Stimulated activated CD4-positive, alpha-beta T cell treated with anti-CD3 and anti-CD28 coated beads, Interleukin-1b, Interleukin-23, amount 100 ng/mL, for 48 hours (primary cell): ENCODE data around the gene TRAF5.
"Not testable (repeated sequence)": the region's sequence is repeated elsewhere in the genome, so short reads cannot be mapped to it uniquely, and the experiment has no call there.

ENCODE experiments used
- DNase-seq: peaks from one replicate; pipeline ENCODE4 v3.0.0-alpha.2; 2020

TRAF5 gene

DNA sequence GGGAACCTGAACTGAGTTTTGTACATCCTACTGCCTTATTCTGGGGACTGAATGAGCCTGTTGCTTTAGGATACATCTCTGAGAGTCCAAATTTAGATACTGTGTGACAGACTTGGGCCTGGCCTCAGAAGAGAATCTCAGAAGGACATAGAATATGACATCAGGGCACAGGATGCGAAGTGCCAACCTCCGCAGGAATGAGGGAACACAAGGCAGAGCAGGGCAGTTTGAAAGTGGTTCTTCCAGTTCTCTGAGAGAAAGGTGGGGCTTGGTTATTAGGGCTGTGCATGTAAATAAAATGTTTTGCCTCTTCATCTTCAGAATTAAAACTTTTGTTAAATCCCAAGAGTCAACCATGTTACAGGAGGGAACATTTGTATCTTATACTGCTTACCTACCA is 23.1 kb downstream of the TRAF5 start:
- no peak for DNase-seq

DNA sequence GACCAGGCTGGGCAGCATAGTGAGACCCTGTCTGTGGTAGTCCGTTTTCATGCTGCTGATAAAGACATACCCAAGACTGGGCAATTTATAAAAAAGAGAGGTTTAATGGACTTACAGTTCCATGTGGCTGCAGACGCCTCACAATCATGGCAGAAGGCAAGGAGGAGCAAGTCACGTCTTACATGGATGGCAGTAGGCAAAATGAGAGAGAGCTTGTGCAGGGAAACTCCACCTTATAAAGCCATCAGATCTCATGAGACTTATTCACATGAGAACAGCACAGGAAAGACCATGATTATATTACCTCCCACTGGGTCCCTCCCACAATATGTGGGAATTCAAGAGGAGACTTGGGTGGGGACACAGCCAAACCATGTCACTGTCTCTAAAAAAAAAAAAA is 25.4 kb downstream of the TRAF5 start:
- DNase-seq, result not testable (repeated sequence)

- no peak for DNase-seq
Observed at GRCh38 chr1:211352465-211352864, 25.8 kb downstream of the TRAF5 start.

- peak; percentile 59 for DNase-seq
Observed at GRCh38 chr1:211352985-211353515, 26.4 kb downstream of the TRAF5 start.

GRCh38 chr1:211353562-211354212 is 27.1 kb downstream of the TRAF5 start:
- DNase-seq, result no peak

DNA sequence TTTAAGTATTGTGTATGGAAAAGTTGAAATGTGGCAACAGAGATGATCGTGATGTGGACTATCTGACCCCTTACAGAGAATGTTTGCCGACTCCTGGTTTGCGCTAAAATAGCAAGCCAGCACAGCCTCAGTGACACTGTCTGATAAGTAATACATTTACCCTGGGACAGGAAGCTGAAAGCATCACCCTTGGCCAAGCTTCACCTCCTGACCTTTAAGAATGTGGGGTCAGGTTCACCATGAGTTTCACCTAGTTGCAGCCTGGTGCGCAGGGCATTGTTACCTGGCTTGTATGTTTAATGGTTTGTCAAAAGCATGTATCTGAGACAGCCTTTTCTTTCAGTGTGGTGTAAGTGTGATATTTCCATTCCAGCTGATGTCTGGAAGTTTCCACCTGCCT is 29.2 kb downstream of the TRAF5 start:
- DNase-seq, result no peak

- DNase-seq, result no peak
Observed at GRCh38 chr1:211356723-211357407, 30.2 kb downstream of the TRAF5 start.

GRCh38 chr1:211358685-211359084 is 32.1 kb downstream of the TRAF5 start:
- no peak for DNase-seq

DNA sequence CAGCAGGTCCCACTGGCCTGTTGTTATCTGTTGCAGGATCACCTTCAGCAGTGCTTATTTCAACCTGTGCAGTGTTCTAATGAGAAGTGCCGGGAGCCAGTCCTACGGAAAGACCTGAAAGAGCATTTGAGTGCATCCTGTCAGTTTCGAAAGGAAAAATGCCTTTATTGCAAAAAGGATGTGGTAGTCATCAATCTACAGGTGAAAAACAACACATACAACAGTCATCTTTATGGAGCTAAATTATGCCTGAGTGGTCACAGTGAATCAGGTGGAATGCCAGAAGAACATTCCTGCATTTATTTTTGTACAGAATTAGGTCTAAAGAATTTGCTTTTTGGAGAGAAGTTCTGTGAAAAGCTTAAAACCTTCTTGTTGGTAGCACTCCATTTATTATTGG is 33.2 kb downstream of the TRAF5 start:
- no peak for DNase-seq

DNA sequence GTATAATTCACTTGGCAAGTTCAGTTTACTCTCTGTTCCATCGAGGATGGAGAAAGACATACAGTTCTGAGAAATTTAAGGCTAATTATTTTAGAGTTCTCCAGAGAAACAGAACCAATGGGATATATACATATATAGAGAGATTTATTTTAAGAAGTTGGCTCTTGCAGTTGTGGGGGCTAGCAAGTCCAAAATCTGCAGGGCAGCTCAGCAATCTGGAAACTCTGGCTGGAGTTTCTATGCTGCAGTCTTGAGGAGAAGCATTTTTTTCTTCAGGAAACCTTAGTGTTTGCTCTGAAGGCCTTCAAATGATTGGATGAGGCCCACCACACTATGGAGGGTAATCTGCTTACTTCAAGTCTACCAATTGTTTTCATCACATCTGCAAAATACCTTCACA is 34.6 kb downstream of the TRAF5 start:
- no peak for DNase-seq

GRCh38 chr1:211369640-211370039 is 43.0 kb downstream of the TRAF5 start:
- DNase-seq, result no peak

DNA sequence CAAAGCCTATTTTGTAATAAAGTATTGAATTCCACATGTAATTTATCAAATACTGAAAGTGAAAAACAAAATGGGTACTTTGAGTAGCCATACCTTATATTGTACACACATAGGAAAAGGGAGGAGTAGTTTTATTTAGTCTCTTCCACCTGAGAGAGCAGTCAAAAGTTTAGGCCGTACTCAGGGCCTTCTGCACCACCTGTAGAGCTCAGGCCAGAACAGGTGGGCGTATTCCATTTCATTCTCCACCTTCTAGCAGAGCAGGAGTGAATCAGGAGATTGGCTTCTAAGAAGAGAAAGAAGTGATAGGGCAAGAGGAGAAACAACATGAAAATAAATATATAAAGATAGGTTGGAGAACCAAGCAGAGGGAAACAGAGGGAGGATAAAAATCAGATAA is 44.0 kb downstream of the TRAF5 start:
- no peak for DNase-seq

- DNase-seq, result no peak
Observed at GRCh38 chr1:211371406-211372105, 44.9 kb downstream of the TRAF5 start.

- DNase-seq, result no peak
Observed at GRCh38 chr1:211372463-211372862, 45.8 kb downstream of the TRAF5 start.

GRCh38 chr1:211375146-211375818 is 48.6 kb downstream of the TRAF5 start:
- DNase-seq, result no peak

- DNase-seq, result no peak
Observed at GRCh38 chr1:211375949-211376348, 49.3 kb downstream of the TRAF5 start.

DNA sequence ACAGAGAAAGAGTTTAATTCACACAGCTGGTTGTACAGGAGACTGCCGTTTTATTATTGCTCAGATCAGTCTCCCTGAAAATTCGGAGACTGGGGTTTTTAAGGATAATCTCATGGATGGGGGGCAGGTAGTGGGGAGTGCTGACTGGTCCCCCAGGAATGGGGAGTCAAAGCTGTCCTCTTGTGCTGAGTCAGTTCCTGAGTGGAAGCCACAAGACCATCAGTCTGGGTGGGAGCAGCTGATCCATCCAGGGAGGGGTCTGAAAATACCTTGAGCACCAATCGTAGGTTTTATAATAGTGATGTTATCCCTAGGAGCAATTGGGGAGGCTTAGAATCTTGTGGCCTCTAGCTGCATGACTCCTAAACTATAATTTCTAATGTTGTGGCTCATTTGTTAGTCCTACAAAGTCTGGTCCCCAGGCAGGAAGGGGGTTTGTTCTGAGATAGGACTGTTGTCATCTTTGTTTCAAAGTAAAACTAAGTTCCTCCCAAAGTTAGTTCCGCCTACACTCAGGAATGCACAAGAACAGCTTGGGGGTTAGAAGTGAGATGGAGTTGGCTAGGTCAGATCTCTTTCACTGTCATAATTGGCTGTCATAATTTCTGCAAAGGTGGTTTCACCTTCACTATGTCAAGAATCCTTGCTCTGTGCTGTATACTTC is 50.3 kb downstream of the TRAF5 start:
- no peak for DNase-seq

DNA sequence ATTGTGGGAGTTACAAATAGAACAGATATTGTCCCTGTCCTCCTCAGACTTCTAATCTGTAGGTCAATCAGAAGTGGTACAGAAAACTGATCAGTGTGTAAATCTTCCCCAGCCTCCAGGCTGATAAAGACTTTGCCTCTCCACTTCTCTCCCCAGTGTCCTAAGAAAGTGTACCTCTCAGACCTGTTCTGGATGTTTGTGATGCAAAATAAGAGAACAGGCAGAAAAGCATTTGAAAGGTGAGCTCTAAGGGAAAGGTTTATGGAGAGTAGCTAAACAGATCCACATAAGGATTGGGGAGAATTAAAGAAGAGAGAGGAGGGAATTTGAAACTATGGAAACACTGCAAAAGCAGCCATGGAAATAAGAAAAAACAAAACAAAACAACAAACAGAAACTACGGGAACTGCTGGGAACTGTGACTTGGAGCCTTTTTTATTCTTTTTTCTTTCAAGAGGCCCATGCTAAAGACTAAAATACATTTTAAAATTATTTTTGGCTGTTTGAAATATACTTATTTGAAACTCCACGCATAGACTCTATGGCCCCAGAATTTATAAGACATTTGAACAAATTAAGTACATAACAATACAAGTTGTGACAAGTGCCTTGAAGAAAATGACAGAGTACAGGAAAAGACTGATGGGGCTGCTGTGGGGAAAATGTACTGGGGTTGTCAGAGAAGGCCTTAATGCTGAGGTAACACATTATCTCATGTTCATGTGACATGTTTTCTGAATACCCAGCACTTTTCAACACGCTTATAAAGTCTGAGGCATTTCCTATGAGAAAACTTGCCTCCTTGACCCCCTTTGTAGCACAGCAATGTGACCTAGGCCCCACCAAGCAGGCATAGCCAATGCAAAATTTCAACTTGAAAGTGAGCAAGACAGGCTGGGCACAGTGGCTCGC is 51.2 kb downstream of the TRAF5 start:
- no peak for DNase-seq

GRCh38 chr1:211378844-211379243 is 52.2 kb downstream of the TRAF5 start:
- no peak for DNase-seq

DNA sequence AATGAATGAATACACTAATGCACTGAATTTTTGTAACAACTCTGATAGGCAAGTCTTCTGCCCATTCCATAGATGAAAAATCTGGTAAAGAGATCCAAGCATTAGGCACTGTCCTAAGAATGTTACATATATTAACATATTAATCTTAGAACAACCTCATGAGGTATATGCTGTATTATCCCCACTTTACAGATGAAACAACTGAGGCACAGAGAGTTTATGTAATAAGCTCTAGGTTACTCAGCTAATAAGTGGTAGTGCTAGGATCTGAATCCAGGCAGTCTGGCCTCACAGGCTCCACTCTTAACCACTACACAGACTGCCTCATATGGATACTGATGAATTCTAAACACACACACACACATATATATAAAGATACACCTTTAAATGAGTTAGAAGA is 52.8 kb downstream of the TRAF5 start:
- no peak for DNase-seq

DNA sequence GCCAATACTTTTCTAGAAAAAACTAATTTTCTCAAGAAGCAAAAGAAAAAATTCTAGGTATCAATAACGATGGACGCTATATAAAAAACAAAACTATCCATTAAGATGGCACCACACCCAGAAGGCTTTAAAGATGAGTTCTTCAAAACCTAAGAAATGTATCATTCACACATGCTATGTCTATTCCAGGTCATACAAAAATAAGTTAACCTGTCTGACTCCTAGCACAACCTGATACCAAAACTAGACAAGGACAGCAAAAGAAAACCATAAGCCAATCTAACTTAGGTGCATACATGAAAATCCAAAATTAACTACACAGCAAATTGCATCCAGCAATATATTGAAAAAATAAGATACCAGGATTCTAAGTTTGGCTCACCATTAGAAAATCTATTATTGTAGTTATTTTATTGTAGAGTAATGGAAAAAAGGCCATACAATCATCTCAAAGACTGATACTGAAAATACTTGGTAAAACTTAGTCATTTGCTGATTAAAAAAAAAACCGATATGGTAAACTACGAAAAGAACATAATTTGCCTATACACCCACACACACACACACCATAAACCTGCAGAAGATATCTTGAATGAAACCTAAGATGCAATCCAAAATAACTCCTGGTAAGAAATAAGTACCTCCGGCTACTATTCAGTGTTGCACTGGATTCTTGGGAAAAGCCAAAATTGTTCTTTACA is 55.0 kb downstream of the TRAF5 start:
- DNase-seq, result no peak
